Body of pancreas (tissue), 4 donors: ENCODE measurements around the gene GLTP. TPM values are rescaled to one million over a fixed set of nuclear protein-coding genes. Genes with fewer than 3 reads are reported as not detected.
A peak's percentile ranks its signal among the peaks of the same experiment; 100 is the strongest.

Source experiments
- ATAC-seq: fragments of 150-250 bp; one replicate; pipeline ENCODE4 v1.9.1; 2016
- DNase-seq, 4 donors: peaks; one replicate each; pipeline ENCODE4 v3.0.0-alpha.2; 2019
- H3K27ac ChIP-seq, 4 donors: fragments of 200-600 bp; sonication (generic); 1 replicate in 3 of 4; 2 replicates in 1 of 4; pipeline versions ENCODE4 v1.5.1 to v1.6.1; 2016 to 2019; ENCODE audit warnings: mild to moderate bottlenecking in 1 of 4, mixed read lengths in 1 of 4, moderate library complexity in 1 of 4
- H3K27me3 ChIP-seq, 2 donors: fragments of 200-600 bp; sonication (generic); one replicate each; pipeline ENCODE4 v1.6.0; 2016; ENCODE audit warnings: mild to moderate bottlenecking in 1 of 2
- H3K36me3 ChIP-seq, 2 donors: fragments of 200-600 bp; sonication (generic); replicated peaks in 1 of 2; 2 replicates each; pipeline ENCODE4 v1.5.1; 2016; ENCODE audit warnings: low read depth in 2 of 2; ENCODE audit not compliant: insufficient read depth in 1 of 2
- H3K4me1 ChIP-seq: fragments of 200-600 bp; sonication (generic); one replicate; pipeline ENCODE4 v1.6.0; 2016
- H3K4me3 ChIP-seq, 2 donors: fragments of 200-600 bp; sonication (generic); 1 replicate in 1 of 2; 2 replicates in 1 of 2; pipeline ENCODE4 v1.5.1; 2016 to 2019
- H3K9me3 ChIP-seq, 3 donors: fragments of 200-600 bp; sonication (generic); 1 replicate in 2 of 3; 2 replicates in 1 of 3; pipeline ENCODE4 v1.5.1; 2016
- POLR2A ChIP-seq, 3 donors: fragments of 450-650 bp; IDR thresholded peaks; one replicate each; pipeline ENCODE4 v1.6.1; 2016; ENCODE audit warnings: antibody characterized with exemption in 3 of 3, mild to moderate bottlenecking in 2 of 3
- WGBS, 2 donors: methylation state at CpG; one replicate each; pipeline ENCODE4 v1.1.5; 2017; 5-methylcytosine and 5-hydroxymethylcytosine counted together
- intact Hi-C: fragments of 100-400 bp; cut with DNase I; formaldehyde crosslinking; loops from one replicate; pipeline ENCODE4 v1.15.1; 2023
- total RNA-seq, 2 donors: library from RNA; depleted of rRNA; stranded (reverse); fragments of >200 nt; gene quantifications; one replicate each; pipeline ENCODE4 v1.1.0, GENCODE V29; 2016
- TF ChIP-seq, protein P1 (sequence below), 7 experiments: fragments of 450-650 bp in 4 of 7; fragments of 200-600 bp in 3 of 7; sonication (generic) in 3 of 7; IDR thresholded peaks; one replicate each; pipeline ENCODE4 v1.5.1; 2016 to 2019; ENCODE audit warnings: antibody characterized with exemption in 7 of 7

Gene GLTP
- total RNA-seq, 2 donors from 2014 or later = 21.1 to 27.8 TPM

GRCh38 chr12:109926488-109927210 is 46.3 kb upstream of the GLTP start:
- no peaks in the 10 kb centered on the region for H3K27me3 ChIP-seq
- H3K4me1 ChIP-seq = peaks cover 48% of the 10 kb centered on the region
- no peak overlapping the region for H3K27ac ChIP-seq
- no peak overlapping the region for H3K4me3 ChIP-seq
- no peak for ATAC-seq
- H3K9me3 ChIP-seq = no peaks in the 10 kb centered on the region
- 67 to 92% methylated on average over 1 to 11 of the region's 11 CpGs for WGBS, 2 donors
- TF ChIP-seq, protein P1, sequence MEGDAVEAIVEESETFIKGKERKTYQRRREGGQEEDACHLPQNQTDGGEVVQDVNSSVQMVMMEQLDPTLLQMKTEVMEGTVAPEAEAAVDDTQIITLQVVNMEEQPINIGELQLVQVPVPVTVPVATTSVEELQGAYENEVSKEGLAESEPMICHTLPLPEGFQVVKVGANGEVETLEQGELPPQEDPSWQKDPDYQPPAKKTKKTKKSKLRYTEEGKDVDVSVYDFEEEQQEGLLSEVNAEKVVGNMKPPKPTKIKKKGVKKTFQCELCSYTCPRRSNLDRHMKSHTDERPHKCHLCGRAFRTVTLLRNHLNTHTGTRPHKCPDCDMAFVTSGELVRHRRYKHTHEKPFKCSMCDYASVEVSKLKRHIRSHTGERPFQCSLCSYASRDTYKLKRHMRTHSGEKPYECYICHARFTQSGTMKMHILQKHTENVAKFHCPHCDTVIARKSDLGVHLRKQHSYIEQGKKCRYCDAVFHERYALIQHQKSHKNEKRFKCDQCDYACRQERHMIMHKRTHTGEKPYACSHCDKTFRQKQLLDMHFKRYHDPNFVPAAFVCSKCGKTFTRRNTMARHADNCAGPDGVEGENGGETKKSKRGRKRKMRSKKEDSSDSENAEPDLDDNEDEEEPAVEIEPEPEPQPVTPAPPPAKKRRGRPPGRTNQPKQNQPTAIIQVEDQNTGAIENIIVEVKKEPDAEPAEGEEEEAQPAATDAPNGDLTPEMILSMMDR (IDR thresholded peaks at IDR 0.05) = no peak
- TF ChIP-seq POLR2A (IDR thresholded peaks at IDR 0.05) = no peak
- H3K36me3 ChIP-seq = peaks cover 0 to 4% of the 10 kb centered on the region in 2 donors
- intact Hi-C loops = loop anchor here (10.0 kb wide), 1 partner anchor 58 kb away; no protein-coding TSS in a partner anchor
- no peak for DNase-seq

DNA sequence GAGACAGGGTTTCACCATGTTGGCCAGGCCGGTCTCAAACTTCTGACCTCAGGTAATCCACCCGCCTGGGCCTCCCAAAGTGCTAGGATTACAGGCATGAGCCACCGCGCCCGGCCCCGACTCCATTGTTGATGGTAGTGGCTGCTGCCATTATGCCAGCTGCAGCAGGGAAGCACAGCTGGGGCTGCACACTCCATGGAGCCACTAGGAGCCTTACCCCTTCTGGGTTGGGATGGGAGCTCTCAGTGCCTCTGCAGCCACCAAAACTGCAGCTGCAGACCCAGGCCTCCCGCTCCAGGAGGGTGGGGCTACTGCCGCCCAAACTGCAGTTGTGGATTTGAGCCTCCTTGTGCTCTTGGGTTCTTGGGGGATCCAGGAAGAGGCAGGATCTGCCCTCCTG is 45.7 kb upstream of the GLTP start:
- intact Hi-C loops = loop anchor here (10.0 kb wide), 1 partner anchor 59 kb away; no protein-coding TSS in a partner anchor
- no peaks in the 10 kb centered on the region for H3K27me3 ChIP-seq
- no peak for DNase-seq
- H3K9me3 ChIP-seq = no peaks in the 10 kb centered on the region
- WGBS, 2 donors = 71 to 94% methylated on average over 1 to 8 of the region's 8 CpGs
- peaks cover 0 to 3% of the 10 kb centered on the region in 2 donors for H3K36me3 ChIP-seq
- peak overlapping the region in 1 of 4 donors; percentile 18 for H3K27ac ChIP-seq
- TF ChIP-seq, protein P1 (IDR thresholded peaks at IDR 0.05) = no peak
- TF ChIP-seq POLR2A (IDR thresholded peaks at IDR 0.05) = no peak
- peaks cover 41% of the 10 kb centered on the region for H3K4me1 ChIP-seq
- no peak overlapping the region for H3K4me3 ChIP-seq
- no peak for ATAC-seq

DNA sequence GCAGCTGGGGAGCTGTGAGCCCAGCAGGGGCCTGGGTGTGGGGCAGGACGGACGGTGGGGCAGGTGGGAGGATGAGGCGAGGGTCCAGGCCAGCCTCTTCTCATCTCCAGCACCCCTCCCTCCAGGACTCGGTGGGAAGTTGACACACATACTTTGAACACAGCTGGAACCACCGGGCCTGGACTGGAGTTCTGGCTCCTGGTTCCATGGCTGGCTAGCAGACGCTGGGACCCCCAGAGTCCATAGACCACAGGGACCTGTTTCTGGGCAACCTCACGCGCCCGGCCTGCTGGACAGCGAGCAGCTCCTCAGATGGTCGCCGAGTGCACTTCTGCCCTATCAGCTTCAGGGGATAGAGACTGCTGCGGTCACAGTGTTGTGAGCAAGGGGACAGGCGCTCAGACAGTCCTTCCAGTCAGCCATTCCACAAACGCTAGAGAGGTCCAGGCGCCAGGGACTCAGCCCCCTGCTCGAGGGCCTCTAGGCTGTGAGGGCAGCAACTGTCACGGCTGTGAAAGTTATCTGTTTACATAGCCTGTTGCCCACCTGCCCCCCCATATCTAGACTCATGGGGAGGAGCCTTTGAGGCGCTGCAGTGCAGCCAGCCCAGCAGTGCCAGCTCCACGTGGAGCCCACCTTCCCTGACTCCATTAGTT is 45.0 kb upstream of the GLTP start:
- DNase-seq (peak in 3 of 4 donors; percentile 36 to 51 (median 37)), ATAC-seq (no peak)
- H3K27me3 ChIP-seq = no peaks in the 10 kb centered on the region
- H3K27ac ChIP-seq = peak overlapping the region in 1 of 4 donors; percentile 18
- TF ChIP-seq, protein P1 (IDR thresholded peaks at IDR 0.05) = no peak
- TF ChIP-seq POLR2A (IDR thresholded peaks at IDR 0.05) = no peak
- intact Hi-C loops = loop anchor here (10.0 kb wide), 1 partner anchor 59 kb away; no protein-coding TSS in a partner anchor
- no peak overlapping the region for H3K4me3 ChIP-seq
- H3K9me3 ChIP-seq = no peaks in the 10 kb centered on the region
- peaks cover 34% of the 10 kb centered on the region for H3K4me1 ChIP-seq
- H3K36me3 ChIP-seq = peaks cover 0 to 6% of the 10 kb centered on the region in 2 donors
- WGBS, 2 donors = 68 to 70% methylated on average over 7 to 20 of the region's 20 CpGs

DNA sequence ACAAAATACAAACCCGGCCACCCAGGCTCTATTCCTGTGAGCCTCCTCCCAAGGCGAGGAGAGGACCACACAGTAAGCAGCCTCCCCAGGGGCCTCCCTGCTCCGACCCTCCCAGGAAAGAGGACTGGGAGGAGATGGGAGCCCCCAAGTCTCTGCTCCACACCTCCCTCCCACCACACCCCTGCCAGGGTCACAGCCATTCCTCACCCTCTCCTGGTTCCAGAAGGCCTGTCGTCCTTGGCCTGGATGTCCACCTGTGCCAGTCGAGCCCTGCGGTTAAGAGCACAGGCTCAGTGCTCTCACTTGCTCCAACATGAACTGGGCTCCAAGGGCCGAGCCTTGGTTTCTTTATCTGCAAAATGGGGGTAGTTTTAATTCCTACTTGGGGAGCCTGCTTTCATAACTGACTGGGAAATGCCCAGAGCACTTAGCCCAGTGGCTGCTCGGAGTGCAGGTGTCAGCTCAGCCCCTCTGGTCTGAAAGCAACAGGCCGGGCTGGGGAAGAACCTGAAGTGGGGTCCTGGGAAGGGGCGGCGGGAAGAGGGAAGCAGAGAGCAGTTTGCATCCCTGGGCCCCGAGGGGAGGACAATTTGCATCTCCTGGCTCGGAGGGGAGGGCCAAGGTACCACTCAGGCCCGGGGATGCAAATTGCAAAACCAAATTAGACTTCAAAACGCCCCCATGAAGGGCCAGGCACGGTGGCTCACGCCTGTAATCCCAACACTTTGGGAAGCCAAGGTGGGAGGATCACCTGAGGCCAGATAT is 43.3 kb upstream of the GLTP start:
- Histone ChIP-seq H3K4me1 (peaks cover 19% of the 10 kb centered on the region), H3K9me3 (no peaks in the 10 kb centered on the region), H3K4me3 (no peak overlapping the region), H3K27ac (no peak overlapping the region), H3K27me3 (no peaks in the 10 kb centered on the region), H3K36me3 (peaks cover 0 to 8% of the 10 kb centered on the region in 2 donors)
- intact Hi-C loops = loop anchor here (10.0 kb wide), 1 partner anchor 61 kb away; no protein-coding TSS in a partner anchor
- ATAC-seq = no peak
- DNase-seq = no peak
- 81 to 84% methylated on average over 15 to 17 of the region's 17 CpGs for WGBS, 2 donors
- TF ChIP-seq POLR2A (IDR thresholded peaks at IDR 0.05) = no peak
- TF ChIP-seq, protein P1 (IDR thresholded peaks at IDR 0.05) = no peak
